Measurements from ENCODE around the gene C9orf40.

GRCh38 chr9:74901001-74901400 lies 51.7 kb downstream of the C9orf40 start:
- TF ChIP-seq POLR2AphosphoS5 (IDR thresholded peaks at IDR 0.05; ENCODE audit: insufficient read depth, low read depth, low read length) (no peak), EZH2 (IDR thresholded peaks at IDR 0.05; ENCODE audit: borderline replicate concordance, low read depth, low read length, severe bottlenecking) (no peak), CTCF (IDR thresholded peaks at IDR 0.05; ENCODE audit: extremely low read depth in 1 of 2, insufficient read depth in 1 of 2, low read depth in 1 of 2, low read length in 2 of 2) (no peak), POLR2A (IDR thresholded peaks at IDR 0.05; ENCODE audit: low read depth, low read length) (no peak), MYC (IDR thresholded peaks at IDR 0.05; ENCODE audit: low read depth, low read length) (no peak), JUN (IDR thresholded peaks at IDR 0.05; ENCODE audit: borderline replicate concordance, insufficient read depth, insufficient read length, low read depth) (no peak), MAX (IDR thresholded peaks at IDR 0.05; ENCODE audit: insufficient read depth, insufficient read length) (no peak)

Data from endothelial cell of umbilical vein (primary cell).